ENCODE data around the gene SEC14L2. TPM values are rescaled to one million over a fixed set of nuclear protein-coding genes. Genes with fewer than 3 reads are reported as not detected.

SEC14L2 gene
- total RNA-seq, 1 experiment from 2014 or later: 33.5 TPM

DNA sequence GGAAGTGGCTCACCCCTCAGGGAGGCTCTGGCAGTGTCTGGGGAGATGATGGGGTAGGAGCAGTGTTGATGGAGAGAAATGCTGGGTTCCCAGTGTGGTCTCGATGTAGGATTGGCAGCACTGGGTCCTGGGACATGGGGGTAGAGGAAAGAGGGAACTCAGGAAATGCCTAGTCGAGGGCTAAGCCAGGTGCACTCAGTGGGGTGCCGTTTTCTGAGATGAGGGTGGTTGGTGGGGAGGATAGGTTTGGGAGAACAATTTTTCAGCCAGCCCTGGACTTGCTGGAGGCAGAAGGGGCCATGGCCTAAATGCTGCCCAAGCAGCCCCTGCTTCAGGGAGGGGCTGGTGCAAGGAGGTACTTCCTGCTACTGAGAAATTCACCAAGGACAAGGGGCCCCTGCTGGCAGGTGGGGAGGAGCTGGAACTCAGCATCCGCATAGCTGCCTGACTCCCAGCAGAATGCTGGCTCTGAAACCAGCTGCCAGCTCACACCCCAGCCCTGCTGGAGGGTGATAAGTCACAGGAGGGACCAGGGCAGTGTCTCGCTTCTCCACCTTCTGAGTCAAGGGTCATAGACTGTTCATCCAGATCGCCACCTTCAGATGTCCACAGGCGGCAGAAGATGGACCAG is 34.1 kb upstream of the SEC14L2 start:
- peaks cover 0 to 3% of the 10 kb centered on the region in 2 experiments; a peak in 2 of 4 replicates for H3K4me1 ChIP-seq (ENCODE audit: control insufficient read depth in 1 of 2, insufficient read depth in 2 of 2, low read length in 2 of 2)
- H3K27me3 ChIP-seq (ENCODE audit: insufficient read depth, low read length): no peaks in the 10 kb centered on the region
- no peaks in the 10 kb centered on the region for H3K9me3 ChIP-seq (ENCODE audit: control insufficient read depth in 1 of 2, insufficient read depth in 1 of 2, low read depth in 1 of 2, low read length in 2 of 2)
- no TSS peak for BruUV-seq (replicated peaks)
- no peak overlapping the region for H3K9ac ChIP-seq (ENCODE audit: low read length)
- no peaks in the 10 kb centered on the region for H3K36me3 ChIP-seq (ENCODE audit: control insufficient read depth in 1 of 2, insufficient read depth in 2 of 2, low read length in 2 of 2)
- peak; percentile 38; the same call in 1 of the 2 replicates for ATAC-seq
- H4K20me1 ChIP-seq (ENCODE audit: insufficient read depth): no peaks in the 10 kb centered on the region
- H3K4me2 ChIP-seq (ENCODE audit: low read length): no peak overlapping the region
- intact Hi-C loops (cut with micrococcal nuclease): no loop called here
- TF ChIP-seq ELF1 (IDR thresholded peaks at IDR 0.05; ENCODE audit: borderline replicate concordance, low read depth): no peak
- no peak for TF ChIP-seq YY1 (IDR thresholded peaks at IDR 0.05; ENCODE audit: extremely low read depth, insufficient replicate concordance, low read depth, low read length)
- TF ChIP-seq ZBTB33 (IDR thresholded peaks at IDR 0.05; ENCODE audit: extremely low read depth, insufficient replicate concordance, low read length): no peak
- TF ChIP-seq EGR1 (IDR thresholded peaks at IDR 0.05; ENCODE audit: low read depth): no peak
- TF ChIP-seq CEBPB (IDR thresholded peaks at IDR 0.05; ENCODE audit: low read depth): no peak
- no peak for TF ChIP-seq TCF7L2 (IDR thresholded peaks at IDR 0.05; ENCODE audit: borderline replicate concordance, extremely low read depth, insufficient read depth, insufficient read length)
- TF ChIP-seq POLR2AphosphoS5 (IDR thresholded peaks at IDR 0.05; ENCODE audit: low read depth, low read length): no peak
- no peak for TF ChIP-seq SRF (IDR thresholded peaks at IDR 0.05; ENCODE audit: low read depth)
- no peak for TF ChIP-seq SIN3A (IDR thresholded peaks at IDR 0.05; ENCODE audit: low read depth)
- no peak for TF ChIP-seq EZH2 (IDR thresholded peaks at IDR 0.05)
- no peak for TF ChIP-seq EZH2phosphoT487 (IDR thresholded peaks at IDR 0.05; ENCODE audit: borderline replicate concordance)
- H3K27ac ChIP-seq (ENCODE audit: low read depth, low read length): no peak overlapping the region
- H3K4me3 ChIP-seq (replicated peaks in 1 of 2; ENCODE audit: low read depth in 1 of 2, low read length in 2 of 2): no peak overlapping the region
- no peak overlapping the region for H2AFZ ChIP-seq (ENCODE audit: low read depth, low read length, poor library complexity, severe bottlenecking)
- POLR2A ChIA-PET: no interaction called here
- no peaks in the 10 kb centered on the region for H3K79me2 ChIP-seq (ENCODE audit: insufficient read depth, low read length)
- RAD21 ChIA-PET (ENCODE audit: low non-redundant PET in 1 of 2, low total read pairs in 2 of 2, uncharacterized antibody in 2 of 2, unreplicated experiment in 2 of 2): no interaction called here
- no peaks in the 10 kb centered on the region for H3K9me2 ChIP-seq (ENCODE audit: insufficient read depth)
- CTCF ChIA-PET: no interaction called here
- no peak for DNase-seq (ENCODE audit: low read depth, low spot score)

All from HCT116 (cell line).